PFSK-1 (cell line): Measurements from ENCODE around the gene CEBPE.

Experiments
- FOXP2 ChIP-seq: optimal IDR thresholded peaks from 2 replicates; pipeline ENCODE3; 2011; ENCODE audit warnings: borderline replicate concordance, control low read depth, inconsistent platforms; ENCODE audit not compliant: insufficient read depth; ENCODE audit errors: extremely low read length, extremely low read depth
- POLR2AphosphoS5 ChIP-seq: IDR thresholded peaks from 2 replicates; pipeline ENCODE4 v1.6.1; 2012; ENCODE audit warnings: low read depth, mild to moderate bottlenecking, control low read depth, low read length, moderate library complexity
- REST ChIP-seq, 2 experiments: IDR thresholded peaks; 2 replicates each; pipeline versions ENCODE4 v1.6.1 to v1.8.0; 2011 to 2012; ENCODE audit warnings: low read depth in 2 of 2, low read length in 2 of 2, control low read depth in 1 of 2, inconsistent platforms in 1 of 2, mild to moderate bottlenecking in 1 of 2, moderate library complexity in 1 of 2; ENCODE audit not compliant: insufficient read depth in 1 of 2
- SIN3A ChIP-seq: IDR thresholded peaks from 2 replicates; pipeline ENCODE4 v1.6.1; 2012; ENCODE audit warnings: mild to moderate bottlenecking, low read length, moderate library complexity, borderline replicate concordance; ENCODE audit not compliant: insufficient read depth
- TAF1 ChIP-seq: IDR thresholded peaks from 2 replicates; pipeline ENCODE4 v1.6.1; 2012; ENCODE audit warnings: low read length, control low read depth, borderline replicate concordance; ENCODE audit not compliant: insufficient read depth

The CEBPE gene

GRCh38 chr14:23137192-23137812 lies 18.2 kb upstream of the CEBPE start:
- TF ChIP-seq REST (IDR thresholded peaks at IDR 0.05; ENCODE audit: insufficient read depth in 1 of 2, low read depth in 2 of 2, low read length in 2 of 2) (no peak), POLR2AphosphoS5 (no peak), TAF1 (no peak), FOXP2 (no peak), SIN3A (no peak)

- TF ChIP-seq TAF1 (no peak), REST (IDR thresholded peaks at IDR 0.05; ENCODE audit: insufficient read depth in 1 of 2, low read depth in 2 of 2, low read length in 2 of 2) (no peak), SIN3A (no peak), FOXP2 (no peak), POLR2AphosphoS5 (no peak)
Observed at GRCh38 chr14:23136566-23137133, 17.6 kb upstream of the CEBPE start.

- TF ChIP-seq REST (IDR thresholded peaks at IDR 0.05; ENCODE audit: insufficient read depth in 1 of 2, low read depth in 2 of 2, low read length in 2 of 2) (no peak), TAF1 (no peak), FOXP2 (no peak)
Observed at GRCh38 chr14:23132970-23133369, 13.9 kb upstream of the CEBPE start.

GRCh38 chr14:23131482-23131881 lies 12.4 kb upstream of the CEBPE start:
- no peak for TF ChIP-seq POLR2AphosphoS5
- no peak for TF ChIP-seq SIN3A
- TF ChIP-seq REST (IDR thresholded peaks at IDR 0.05; ENCODE audit: insufficient read depth in 1 of 2, low read depth in 2 of 2, low read length in 2 of 2): no peak
- no peak for TF ChIP-seq FOXP2
- no peak for TF ChIP-seq TAF1

GRCh38 chr14:23130871-23131270 lies 11.8 kb upstream of the CEBPE start:
- no peak for TF ChIP-seq FOXP2
- no peak for TF ChIP-seq SIN3A
- no peak for TF ChIP-seq POLR2AphosphoS5
